GM12878 (cell line): ENCODE data around the gene ZNF165. TPM values are rescaled to one million over a fixed set of nuclear protein-coding genes. Genes with fewer than 3 reads are reported as not detected.

Experiments used
- ATAC-seq: fragments of 200-7000 bp; cut with Tn5 transposase; 3 replicates; pipeline ENCODE4 v1.9.1; 2020; ENCODE audit warnings: mild to moderate bottlenecking, moderate library complexity
- BruUV-seq: library from RNA; stranded (reverse); fragments of 400-500 nt; replicated peaks from 2 replicates; lab custom pipeline; 2021; lab: Mats Ljungman, UMichigan
- CTCF ChIA-PET: fragments of 300-600 bp; sonication (Branson Sonifier 250); formaldehyde crosslinking; extraction: SDS; loops from one replicate; lab custom pipeline; 2021; ENCODE audit warnings: inconsistent platforms; lab: Yijun Ruan, JAX
- POLR2A ChIA-PET: fragments of 350-600 bp; formaldehyde crosslinking; extraction: SDS; loops from one replicate; lab custom pipeline; 2021; ENCODE audit warnings: inconsistent platforms; lab: Charles Lee
- RAD21 ChIA-PET: fragments of 300-600 bp; sonication (Branson Sonifier 250); formaldehyde crosslinking; loops from one replicate; lab custom pipeline; 2023; ENCODE audit warnings: antibody characterized with exemption; ENCODE audit not compliant: unreplicated experiment; lab: Charles Lee
- SMC1A ChIA-PET: fragments of 300-600 bp; sonication (Branson Sonifier 250); formaldehyde crosslinking; loops from one replicate; lab custom pipeline; 2023; ENCODE audit not compliant: unreplicated experiment, uncharacterized antibody; lab: Charles Lee
- DNase-seq: peaks from one replicate; pipeline ENCODE4 v3.0.0-alpha.2; 2011; ENCODE audit warnings: low read depth, low spot score
- FAIRE-seq: peaks from 3 replicates; lab custom pipeline; 2011; peaks lifted over from hg19 to GRCh38; lab: Jason Lieb, UNC
- H2AFZ ChIP-seq: 2 replicates; pipeline ENCODE4 v1.6.0; 2011; ENCODE audit warnings: low read depth, low read length, control low read depth; ENCODE audit not compliant: control insufficient read depth
- H3K27ac ChIP-seq: 2 replicates; pipeline ENCODE4 v1.5.1; 2011; ENCODE audit warnings: control low read depth; ENCODE audit not compliant: control insufficient read depth, insufficient read depth
- H3K27me3 ChIP-seq, 2 experiments: replicated peaks in 1 of 2; 2 replicates each; pipeline versions ENCODE4 v1.6.0 to v1.6.1; 2011; ENCODE audit warnings: low read length in 1 of 2; ENCODE audit not compliant: control insufficient read depth in 2 of 2, insufficient read depth in 2 of 2
- H3K36me3 ChIP-seq, 2 experiments: 2 replicates each; pipeline ENCODE4 v1.5.1; 2011; ENCODE audit warnings: low read length in 1 of 2; ENCODE audit not compliant: control insufficient read depth in 2 of 2, insufficient read depth in 2 of 2
- H3K4me1 ChIP-seq: 2 replicates; pipeline ENCODE4 v1.6.1; 2011; ENCODE audit warnings: mild to moderate bottlenecking, low read length, moderate library complexity, mixed read lengths; ENCODE audit not compliant: control insufficient read depth, insufficient read depth
- H3K4me2 ChIP-seq: 2 replicates; pipeline ENCODE4 v1.6.0; 2011; ENCODE audit warnings: control low read depth; ENCODE audit not compliant: control insufficient read depth, insufficient read depth
- H3K4me3 ChIP-seq: fragments of 200-600 bp; sonication (generic); 2 replicates; pipeline ENCODE4 v1.5.1; 2016
- H3K79me2 ChIP-seq: 2 replicates; pipeline ENCODE4 v1.6.0; 2011; ENCODE audit warnings: low read length; ENCODE audit not compliant: control insufficient read depth, insufficient read depth
- H3K9ac ChIP-seq: 2 replicates; pipeline ENCODE4 v1.8.0; 2011; ENCODE audit warnings: low read length, control low read depth, mixed read lengths; ENCODE audit not compliant: control insufficient read depth, insufficient read depth
- H3K9me3 ChIP-seq: replicated peaks from 3 replicates; pipeline ENCODE4 v1.5.1; 2011; ENCODE audit warnings: mild to moderate bottlenecking, low read length; ENCODE audit not compliant: control insufficient read depth, insufficient read depth
- H4K20me1 ChIP-seq: 2 replicates; pipeline ENCODE4 v1.6.0; 2011; ENCODE audit not compliant: control insufficient read depth, insufficient read depth
- RAD21 ChIP-seq: IDR thresholded peaks from 2 replicates; pipeline ENCODE4 v1.6.1; 2011; ENCODE audit warnings: mild to moderate bottlenecking, low read depth, low read length, moderate library complexity; ENCODE audit not compliant: insufficient read depth
- RBBP5 ChIP-seq: fragments of 200-600 bp; sonication (generic); conservative IDR thresholded peaks from 2 replicates; pipeline ENCODE4 v1.6.1; 2016
- SRF ChIP-seq, 2 experiments: IDR thresholded peaks; 2 replicates each; pipeline ENCODE4 v1.6.1; 2011; ENCODE audit warnings: low read depth in 2 of 2, low read length in 2 of 2, mild to moderate bottlenecking in 1 of 2, moderate library complexity in 1 of 2
- TCF7 ChIP-seq: IDR thresholded peaks from 2 replicates; pipeline ENCODE4 v1.6.1; 2014; ENCODE audit warnings: antibody characterized with exemption, borderline replicate concordance
- WGBS: methylation state at CpG from one replicate; pipeline ENCODE4 v1.1.6; 2016; ENCODE audit warnings: low lambda C conversion rate; ENCODE audit not compliant: insufficient replicate concordance, insufficient coverage; ENCODE audit errors: missing lambda C conversion rate; 5-methylcytosine and 5-hydroxymethylcytosine counted together
- in situ Hi-C: fragments of 300-500 bp; cut with MboI; formaldehyde crosslinking; loops from 9 replicates; pipeline ENCODE4 v1.14.3; 2018; ENCODE audit warnings: mixed read lengths
- intact Hi-C: fragments of 100-400 bp; cut with micrococcal nuclease; formaldehyde crosslinking; loops from one replicate; pipeline ENCODE4 v1.14.2; 2022; ENCODE audit not compliant: unreplicated experiment
- polyA plus RNA-seq, 11 experiments: library from polyadenylated mRNA; depleted of rRNA in 4 of 11; unstranded in 6 of 11; stranded (reverse) in 5 of 11; fragments of >200 nt; fragmentation: Nextera tagmentation in 4 of 11; fragmentation: Illumina TruSeq in 1 of 11; extraction: Ambion mirVana in 4 of 11; extraction: Trizol in 1 of 11; gene quantifications; 1 replicate in 1 of 11; 2 replicates in 10 of 11; pipeline versions ENCODE4 v1.2.1 to v1.2.3, GENCODE V29; 2011 to 2016; ENCODE audit warnings: inconsistent platforms in 2 of 11, missing spikeins in 2 of 11, low read depth in 1 of 11
- total RNA-seq, 4 experiments: library from RNA; depleted of rRNA in 3 of 4; stranded (reverse); fragments of >200 nt in 3 of 4; fragmentation: Illumina TruSeq in 1 of 4; extraction: Trizol in 1 of 4; gene quantifications; 2 replicates each; pipeline versions ENCODE4 v1.2.1 to v1.2.3, GENCODE V29; 2013 to 2021
- TF ChIP-seq, protein P1 (sequence below): fragments of 450-650 bp; IDR thresholded peaks from 2 replicates; pipeline ENCODE4 v1.6.1; 2016; ENCODE audit warnings: mild to moderate bottlenecking
- TF ChIP-seq, protein P2 (sequence below), 3 experiments: IDR thresholded peaks in 2 of 3; conservative IDR thresholded peaks in 1 of 3; 2 replicates each; pipeline ENCODE4 v1.5.1; 2011; ENCODE audit warnings: low read depth in 3 of 3, low read length in 3 of 3, mild to moderate bottlenecking in 3 of 3, control low read depth in 2 of 3, moderate library complexity in 2 of 3, inconsistent platforms in 1 of 3, mixed read lengths in 1 of 3; ENCODE audit not compliant: control insufficient read depth in 2 of 3, insufficient read depth in 1 of 3; ENCODE audit errors: extremely low read depth in 1 of 3

ZNF165 gene
- total and polyA plus RNA-seq, 10 of the 15 experiments (the other 5 are each of a cell fraction or from before 2014, with no cell fraction given) = 1.1 to 5.0 (median 2.9) TPM

DNA sequence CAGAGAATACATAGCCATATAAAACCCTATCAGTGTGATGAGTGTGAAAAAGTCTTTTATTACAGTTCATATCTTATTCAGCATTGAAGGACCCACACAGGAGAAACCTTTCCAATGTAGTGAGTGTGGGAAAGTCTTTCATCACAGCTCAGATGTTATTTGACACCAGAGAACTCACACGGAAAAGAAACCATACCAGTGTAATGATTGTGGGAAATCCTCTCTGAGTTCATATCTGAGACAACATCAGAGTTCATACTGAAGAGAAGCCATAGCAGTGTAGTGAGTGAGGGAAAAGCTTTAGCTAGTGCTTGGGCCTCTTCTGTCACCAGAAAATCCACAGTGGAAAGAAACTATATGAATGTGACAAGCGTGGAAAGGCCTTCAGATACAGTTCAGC lies 35.4 kb downstream of the ZNF165 start:
- Histone ChIP-seq H3K27me3 (no peaks in the 10 kb centered on the region), H3K9ac (no peak overlapping the region), H4K20me1 (no peaks in the 10 kb centered on the region; the same call in 1 of the 2 replicates), H3K4me2 (no peak overlapping the region), H2AFZ (no peak overlapping the region), H3K36me3 (peaks cover 0 to 21% of the 10 kb centered on the region in 2 experiments; a peak in 2 of 4 replicates), H3K9me3 (no peaks in the 10 kb centered on the region), H3K4me1 (no peaks in the 10 kb centered on the region), H3K4me3 (no peak overlapping the region), H3K79me2 (no peaks in the 10 kb centered on the region), H3K27ac (no peak overlapping the region)
- ChIA-PET CTCF (interaction anchor here (1.1 kb wide), 1 partner anchor 39 kb away, joined by 3 read pairs; no protein-coding TSS in a partner anchor), SMC1A (interaction anchor here (0.6 kb wide), 1 partner anchor 134 kb away, joined by 4 read pairs; no protein-coding TSS in a partner anchor), RAD21 (no interaction called here), POLR2A (interaction anchor here (1.2 kb wide), 1 partner anchor 13 kb away, joined by 3 read pairs; no protein-coding TSS in a partner anchor)
- WGBS = 55% methylated on average over 2 of the region's 2 CpGs
- no peak for FAIRE-seq
- no peak for ATAC-seq
- BruUV-seq = no TSS peak
- no peak for DNase-seq
- in situ Hi-C loops = no loop called here
- TF ChIP-seq RBBP5 = no peak
- TF ChIP-seq, protein P1, sequence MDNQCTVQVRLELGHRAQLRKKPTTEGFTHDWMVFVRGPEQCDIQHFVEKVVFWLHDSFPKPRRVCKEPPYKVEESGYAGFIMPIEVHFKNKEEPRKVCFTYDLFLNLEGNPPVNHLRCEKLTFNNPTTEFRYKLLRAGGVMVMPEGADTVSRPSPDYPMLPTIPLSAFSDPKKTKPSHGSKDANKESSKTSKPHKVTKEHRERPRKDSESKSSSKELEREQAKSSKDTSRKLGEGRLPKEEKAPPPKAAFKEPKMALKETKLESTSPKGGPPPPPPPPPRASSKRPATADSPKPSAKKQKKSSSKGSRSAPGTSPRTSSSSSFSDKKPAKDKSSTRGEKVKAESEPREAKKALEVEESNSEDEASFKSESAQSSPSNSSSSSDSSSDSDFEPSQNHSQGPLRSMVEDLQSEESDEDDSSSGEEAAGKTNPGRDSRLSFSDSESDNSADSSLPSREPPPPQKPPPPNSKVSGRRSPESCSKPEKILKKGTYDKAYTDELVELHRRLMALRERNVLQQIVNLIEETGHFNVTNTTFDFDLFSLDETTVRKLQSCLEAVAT = no peak
- intact Hi-C loops = no loop called here

DNA sequence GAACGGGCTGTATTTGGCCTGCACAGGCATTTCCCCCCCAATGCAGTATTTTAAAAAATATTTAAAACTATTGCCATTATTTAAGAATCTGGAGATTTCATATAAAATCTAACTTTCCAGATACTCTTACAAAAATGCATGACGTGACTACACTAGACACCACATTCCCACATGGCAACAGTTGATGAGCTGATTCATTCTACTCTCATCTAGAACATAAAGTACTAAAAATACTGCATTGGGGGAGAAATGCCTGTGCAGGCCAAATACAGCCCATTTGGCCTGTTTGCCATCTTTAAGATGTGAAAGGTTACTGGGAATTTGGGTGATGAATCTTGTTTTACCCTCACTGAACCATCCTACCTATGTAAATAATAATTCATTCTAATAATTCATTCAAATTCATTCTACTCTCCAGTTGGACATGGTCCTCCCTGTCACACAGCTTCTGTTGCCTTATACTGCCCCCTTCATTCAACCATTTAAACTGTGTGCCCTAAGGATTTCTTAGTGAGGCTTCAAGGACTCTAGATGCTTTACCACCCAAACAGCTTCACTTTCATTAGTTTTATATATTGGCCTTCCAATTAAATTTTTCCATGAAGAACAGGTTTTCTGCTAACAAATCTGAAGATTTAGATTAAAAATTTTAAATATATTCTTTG lies 37.1 kb downstream of the ZNF165 start:
- Histone ChIP-seq H3K36me3 (peaks cover 0 to 21% of the 10 kb centered on the region in 2 experiments; a peak in 3 of 4 replicates), H4K20me1 (no peaks in the 10 kb centered on the region; the same call in 1 of the 2 replicates), H3K4me1 (no peaks in the 10 kb centered on the region), H3K79me2 (no peaks in the 10 kb centered on the region), H3K4me3 (no peak overlapping the region), H2AFZ (no peak overlapping the region), H3K9ac (no peak overlapping the region), H3K4me2 (no peak overlapping the region), H3K9me3 (no peaks in the 10 kb centered on the region), H3K27me3 (no peaks in the 10 kb centered on the region), H3K27ac (no peak overlapping the region)
- POLR2A ChIA-PET = interaction anchor here (1.5 kb wide), 1 partner anchor 9 kb away, joined by 3 read pairs; no protein-coding TSS in a partner anchor
- SMC1A ChIA-PET = interaction anchor here (1.0 to 2.4 kb wide), 3 partner anchors 10 to 150 kb away, joined by 3 to 7 read pairs (median 5); partner anchors contain the start of gene ZSCAN26
- CTCF ChIA-PET = interaction anchor here (0.9 to 1.5 kb wide), 4 partner anchors 13 to 238 kb away, joined by 3 to 7 read pairs (median 4); no protein-coding TSS in a partner anchor
- RAD21 ChIA-PET = no interaction called here
- in situ Hi-C loops (no loop called here), intact Hi-C loops (no loop called here)
- FAIRE-seq (no peak), DNase-seq (no peak), ATAC-seq (no peak; the same call in 2 of the 3 replicates)
- TF ChIP-seq SRF (IDR thresholded peaks at IDR 0.05; ENCODE audit: low read depth in 2 of 2, low read length in 2 of 2) = no peak
- no peak for TF ChIP-seq TCF7
- TF ChIP-seq RAD21 = peak; percentile 8; the same call in 1 of the 2 replicates
- TF ChIP-seq, protein P2, sequence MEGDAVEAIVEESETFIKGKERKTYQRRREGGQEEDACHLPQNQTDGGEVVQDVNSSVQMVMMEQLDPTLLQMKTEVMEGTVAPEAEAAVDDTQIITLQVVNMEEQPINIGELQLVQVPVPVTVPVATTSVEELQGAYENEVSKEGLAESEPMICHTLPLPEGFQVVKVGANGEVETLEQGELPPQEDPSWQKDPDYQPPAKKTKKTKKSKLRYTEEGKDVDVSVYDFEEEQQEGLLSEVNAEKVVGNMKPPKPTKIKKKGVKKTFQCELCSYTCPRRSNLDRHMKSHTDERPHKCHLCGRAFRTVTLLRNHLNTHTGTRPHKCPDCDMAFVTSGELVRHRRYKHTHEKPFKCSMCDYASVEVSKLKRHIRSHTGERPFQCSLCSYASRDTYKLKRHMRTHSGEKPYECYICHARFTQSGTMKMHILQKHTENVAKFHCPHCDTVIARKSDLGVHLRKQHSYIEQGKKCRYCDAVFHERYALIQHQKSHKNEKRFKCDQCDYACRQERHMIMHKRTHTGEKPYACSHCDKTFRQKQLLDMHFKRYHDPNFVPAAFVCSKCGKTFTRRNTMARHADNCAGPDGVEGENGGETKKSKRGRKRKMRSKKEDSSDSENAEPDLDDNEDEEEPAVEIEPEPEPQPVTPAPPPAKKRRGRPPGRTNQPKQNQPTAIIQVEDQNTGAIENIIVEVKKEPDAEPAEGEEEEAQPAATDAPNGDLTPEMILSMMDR (IDR thresholded peaks at IDR 0.05 in 2 of 3, conservative IDR thresholded peaks at IDR 0.05 in 1 of 3; ENCODE audit: control insufficient read depth in 2 of 3, extremely low read depth in 1 of 3, insufficient read depth in 1 of 3, low read depth in 3 of 3, low read length in 3 of 3) = peak in 1 of 3 experiments; percentile 19; a peak in 2 of 6 replicates
- BruUV-seq = no TSS peak
- 98% methylated on average over 2 of the region's 2 CpGs for WGBS
